ENCODE measurements around the gene MAGIX. TPM values are rescaled to one million over a fixed set of nuclear protein-coding genes. Genes with fewer than 3 reads are reported as not detected.

The MAGIX gene
- polyA plus RNA-seq, 3 donors: 1.1 to 2.0 (median 1.5) TPM

DNA sequence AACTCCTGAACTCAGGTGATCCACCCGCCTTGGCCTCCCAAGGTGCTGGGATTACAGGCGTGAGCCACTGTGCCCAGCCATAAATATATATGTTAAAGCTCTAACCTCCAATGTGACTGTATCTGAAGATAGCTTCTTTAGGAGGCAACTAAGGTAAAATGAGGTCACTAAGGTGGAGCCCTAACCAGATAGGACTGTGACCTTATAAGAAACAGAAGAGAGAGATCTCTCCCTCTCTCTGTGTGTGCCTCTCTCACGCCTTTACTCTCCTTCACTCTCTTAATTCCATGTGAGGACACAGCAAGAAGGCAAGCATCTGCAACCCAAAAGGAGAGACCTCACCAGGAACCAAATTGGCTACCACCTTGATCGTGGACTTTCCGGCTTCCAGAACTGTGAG lies 926 bp upstream of the MAGIX start:
- no peak overlapping the region for H3K9ac ChIP-seq (ENCODE audit: insufficient read depth, low read length, poor library complexity, severe bottlenecking)
- intact Hi-C loops (cut with micrococcal nuclease): loop anchor here (5.0 kb wide), 1 partner anchor 39 kb away; the partner anchor contains the start of gene GPKOW (in 2 of the 2)
- Mint-ChIP-seq H3K27ac (no peak overlapping the region), H3K27me3 (ENCODE audit: low read depth in 3 of 3) (peaks cover 0 to 2% (median 0%) of the 10 kb centered on the region in 3 donors), H3K36me3 (no peaks in the 10 kb centered on the region), H3K4me1 (peaks cover 25% of the 10 kb centered on the region), H3K9me3 (peaks cover 0 to 29% (median 8%) of the 10 kb centered on the region in 7 donors), H3K4me3 (no peak overlapping the region)
- TF ChIP-seq, protein P1, sequence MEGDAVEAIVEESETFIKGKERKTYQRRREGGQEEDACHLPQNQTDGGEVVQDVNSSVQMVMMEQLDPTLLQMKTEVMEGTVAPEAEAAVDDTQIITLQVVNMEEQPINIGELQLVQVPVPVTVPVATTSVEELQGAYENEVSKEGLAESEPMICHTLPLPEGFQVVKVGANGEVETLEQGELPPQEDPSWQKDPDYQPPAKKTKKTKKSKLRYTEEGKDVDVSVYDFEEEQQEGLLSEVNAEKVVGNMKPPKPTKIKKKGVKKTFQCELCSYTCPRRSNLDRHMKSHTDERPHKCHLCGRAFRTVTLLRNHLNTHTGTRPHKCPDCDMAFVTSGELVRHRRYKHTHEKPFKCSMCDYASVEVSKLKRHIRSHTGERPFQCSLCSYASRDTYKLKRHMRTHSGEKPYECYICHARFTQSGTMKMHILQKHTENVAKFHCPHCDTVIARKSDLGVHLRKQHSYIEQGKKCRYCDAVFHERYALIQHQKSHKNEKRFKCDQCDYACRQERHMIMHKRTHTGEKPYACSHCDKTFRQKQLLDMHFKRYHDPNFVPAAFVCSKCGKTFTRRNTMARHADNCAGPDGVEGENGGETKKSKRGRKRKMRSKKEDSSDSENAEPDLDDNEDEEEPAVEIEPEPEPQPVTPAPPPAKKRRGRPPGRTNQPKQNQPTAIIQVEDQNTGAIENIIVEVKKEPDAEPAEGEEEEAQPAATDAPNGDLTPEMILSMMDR (IDR thresholded peaks at IDR 0.05): no peak
- H3K4me1 ChIP-seq (ENCODE audit: control insufficient read depth in 1 of 2, insufficient read depth in 2 of 2, low read length in 2 of 2): peaks cover 28 to 29% of the 10 kb centered on the region in 2 donors
- H2AFZ ChIP-seq (ENCODE audit: insufficient read depth, low read depth, low read length, poor library complexity, severe bottlenecking): no peak overlapping the region
- DNase-seq: no peak
- WGBS (ENCODE audit: insufficient coverage): no CpG with 5 or more reads among the region's 5 CpGs
- H3K9me3 ChIP-seq (replicated peaks in 1 of 2; ENCODE audit: control insufficient read depth in 1 of 2, insufficient read depth in 1 of 2, low read length in 2 of 2): no peaks in the 10 kb centered on the region
- no peaks in the 10 kb centered on the region for H3K27me3 ChIP-seq (ENCODE audit: control insufficient read depth in 2 of 2, insufficient read depth in 2 of 2, low read length in 2 of 2)
- no peaks in the 10 kb centered on the region for H4K20me1 ChIP-seq (ENCODE audit: insufficient read depth, low read length)
- no peak overlapping the region for H3K27ac ChIP-seq (ENCODE audit: low read depth in 1 of 2, low read length in 2 of 2)
- H3K4me3 ChIP-seq (replicated peaks in 1 of 3; ENCODE audit: low read depth in 2 of 3, low read length in 3 of 3): no peak overlapping the region
- H3K36me3 ChIP-seq (replicated peaks in 1 of 2; ENCODE audit: control insufficient read depth in 1 of 2, insufficient read depth in 2 of 2, low read length in 2 of 2): no peaks in the 10 kb centered on the region
- no peak overlapping the region for H3K4me2 ChIP-seq (replicated peaks; ENCODE audit: extremely low read depth, low read length, poor library complexity, severe bottlenecking)
- H3K79me2 ChIP-seq (ENCODE audit: insufficient read depth, low read length): peaks cover 13% of the 10 kb centered on the region

DNA sequence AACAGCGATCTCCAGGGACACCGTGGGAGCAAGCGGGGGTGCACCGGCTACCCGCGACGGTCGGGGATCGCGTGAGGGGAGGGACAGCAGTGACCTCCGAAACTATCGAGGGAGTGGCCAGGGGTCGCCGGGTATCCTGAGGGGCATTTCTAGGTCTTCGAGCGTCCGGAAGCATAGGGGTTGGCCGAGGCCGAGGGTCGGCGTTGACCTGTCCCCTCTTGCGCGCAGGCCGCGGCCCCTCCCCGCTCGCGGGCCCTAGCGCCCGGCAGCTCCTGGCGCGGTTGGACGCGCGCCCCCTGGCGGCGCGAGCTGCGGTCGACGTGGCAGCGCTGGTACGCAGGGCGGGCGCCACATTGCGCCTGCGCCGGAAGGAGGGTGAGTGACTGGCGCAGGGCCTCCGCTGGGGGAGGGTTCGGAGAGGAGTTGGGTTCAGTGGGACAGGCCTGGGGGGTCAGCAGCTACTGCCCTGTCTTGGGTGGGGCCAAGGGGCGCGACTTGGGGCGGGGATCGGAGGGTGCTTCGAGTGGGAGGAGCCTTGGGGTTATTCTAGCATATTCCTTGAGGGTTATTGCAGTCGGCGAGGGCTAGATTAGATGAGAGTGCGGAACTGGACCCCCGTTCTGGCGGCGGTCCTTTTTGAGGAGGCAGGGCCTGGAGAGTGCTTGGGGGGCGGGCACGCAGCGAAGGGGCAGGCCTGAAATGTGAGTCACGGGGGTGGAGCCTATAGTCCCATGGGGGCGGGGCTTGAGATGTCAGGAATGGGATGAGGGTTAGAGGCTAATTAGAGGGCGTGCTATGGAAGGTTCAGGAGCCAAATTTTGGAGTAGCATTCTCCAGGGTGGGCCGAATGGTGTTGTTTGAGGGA lies 1.2 kb downstream of the MAGIX start:
- peak; percentile 77 to 86 (median 85) for DNase-seq
- Mint-ChIP-seq H3K27me3 (ENCODE audit: low read depth in 3 of 3) (peaks cover 0 to 4% (median 0%) of the 10 kb centered on the region in 3 donors), H3K4me3 (peak overlapping the region; percentile 79 to 82), H3K36me3 (no peaks in the 10 kb centered on the region), H3K9me3 (peaks cover 0 to 30% (median 8%) of the 10 kb centered on the region in 7 donors), H3K27ac (peak overlapping the region; percentile 94 to 99 (median 98)), H3K4me1 (peaks cover 40% of the 10 kb centered on the region)
- peaks cover 42 to 47% of the 10 kb centered on the region in 2 donors for H3K4me1 ChIP-seq (ENCODE audit: control insufficient read depth in 1 of 2, insufficient read depth in 2 of 2, low read length in 2 of 2)
- peak overlapping the region; percentile 62 for H3K4me2 ChIP-seq (replicated peaks; ENCODE audit: extremely low read depth, low read length, poor library complexity, severe bottlenecking)
- H3K36me3 ChIP-seq (replicated peaks in 1 of 2; ENCODE audit: control insufficient read depth in 1 of 2, insufficient read depth in 2 of 2, low read length in 2 of 2): no peaks in the 10 kb centered on the region
- intact Hi-C loops (cut with micrococcal nuclease): loop anchor here (1.0 to 5.0 kb wide), 2 partner anchors 9 to 41 kb away; partner anchors contain the start of gene GPKOW (in 2 of the 2)
- H3K9ac ChIP-seq (ENCODE audit: insufficient read depth, low read length, poor library complexity, severe bottlenecking): peak overlapping the region; percentile 57
- peaks cover 13% of the 10 kb centered on the region for H3K79me2 ChIP-seq (ENCODE audit: insufficient read depth, low read length)
- H3K4me3 ChIP-seq (replicated peaks in 1 of 3; ENCODE audit: low read depth in 2 of 3, low read length in 3 of 3): peak overlapping the region; percentile 42 to 70 (median 49)
- no peaks in the 10 kb centered on the region for H3K9me3 ChIP-seq (replicated peaks in 1 of 2; ENCODE audit: control insufficient read depth in 1 of 2, insufficient read depth in 1 of 2, low read length in 2 of 2)
- TF ChIP-seq, protein P1 (IDR thresholded peaks at IDR 0.05): peak; percentile 67
- H3K27ac ChIP-seq (ENCODE audit: low read depth in 1 of 2, low read length in 2 of 2): peak overlapping the region; percentile 81 to 88
- H3K27me3 ChIP-seq (ENCODE audit: control insufficient read depth in 2 of 2, insufficient read depth in 2 of 2, low read length in 2 of 2): no peaks in the 10 kb centered on the region
- 0% methylated on average over 31 of the region's 69 CpGs for WGBS (ENCODE audit: insufficient coverage)
- H2AFZ ChIP-seq (ENCODE audit: insufficient read depth, low read depth, low read length, poor library complexity, severe bottlenecking): peak overlapping the region; percentile 77
- H4K20me1 ChIP-seq (ENCODE audit: insufficient read depth, low read length): no peaks in the 10 kb centered on the region
